ENCODE results near the gene TPRN.
A peak's percentile ranks its signal among the peaks of the same experiment; 100 is the strongest.

The TPRN gene

GRCh38 chr9:137236238-137236935 is 35.8 kb upstream of the TPRN start:
- DNase-seq (ENCODE audit: low spot score), result peak; percentile 99

DNA sequence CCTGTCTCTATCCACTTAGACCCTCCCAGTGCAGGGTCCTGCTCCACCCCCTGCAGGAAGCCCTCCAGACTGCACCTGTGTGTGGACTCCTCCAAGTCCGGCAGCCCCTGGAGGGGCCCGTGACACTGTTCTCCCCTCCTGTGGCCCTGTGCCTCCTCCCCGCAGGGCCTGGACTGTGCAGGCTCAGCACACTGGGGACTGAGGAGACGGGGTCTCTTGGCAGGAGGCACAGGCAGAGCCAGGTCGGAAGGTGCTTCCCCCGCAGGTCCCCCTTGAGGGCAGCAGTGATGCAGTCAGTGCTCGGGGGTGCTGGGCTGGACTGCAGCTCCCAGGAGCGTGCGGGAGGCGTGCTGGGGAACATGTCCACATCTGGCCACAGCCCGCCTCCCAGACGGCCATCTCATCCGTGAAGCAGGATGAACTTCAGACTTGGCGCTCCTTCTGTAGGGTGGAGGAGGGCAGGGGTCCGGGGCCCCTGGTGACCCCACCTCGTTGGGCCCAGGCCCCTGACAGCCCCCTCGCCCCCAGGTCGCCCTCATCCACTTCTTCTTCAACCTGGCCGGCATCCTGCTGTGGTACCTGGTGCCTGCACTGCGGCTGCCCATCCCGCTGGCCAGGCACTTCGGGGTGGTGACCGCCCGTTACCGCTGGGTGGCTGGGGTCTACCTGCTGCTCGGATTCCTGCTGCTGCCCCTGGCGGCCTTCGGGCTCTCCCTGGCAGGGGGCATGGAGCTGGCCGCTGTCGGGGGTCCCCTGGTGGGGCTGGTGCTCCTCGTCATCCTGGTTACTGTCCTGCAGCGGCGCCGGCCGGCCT is 35.1 kb upstream of the TPRN start:
- peak; percentile 80 for DNase-seq (ENCODE audit: low spot score)

DNA sequence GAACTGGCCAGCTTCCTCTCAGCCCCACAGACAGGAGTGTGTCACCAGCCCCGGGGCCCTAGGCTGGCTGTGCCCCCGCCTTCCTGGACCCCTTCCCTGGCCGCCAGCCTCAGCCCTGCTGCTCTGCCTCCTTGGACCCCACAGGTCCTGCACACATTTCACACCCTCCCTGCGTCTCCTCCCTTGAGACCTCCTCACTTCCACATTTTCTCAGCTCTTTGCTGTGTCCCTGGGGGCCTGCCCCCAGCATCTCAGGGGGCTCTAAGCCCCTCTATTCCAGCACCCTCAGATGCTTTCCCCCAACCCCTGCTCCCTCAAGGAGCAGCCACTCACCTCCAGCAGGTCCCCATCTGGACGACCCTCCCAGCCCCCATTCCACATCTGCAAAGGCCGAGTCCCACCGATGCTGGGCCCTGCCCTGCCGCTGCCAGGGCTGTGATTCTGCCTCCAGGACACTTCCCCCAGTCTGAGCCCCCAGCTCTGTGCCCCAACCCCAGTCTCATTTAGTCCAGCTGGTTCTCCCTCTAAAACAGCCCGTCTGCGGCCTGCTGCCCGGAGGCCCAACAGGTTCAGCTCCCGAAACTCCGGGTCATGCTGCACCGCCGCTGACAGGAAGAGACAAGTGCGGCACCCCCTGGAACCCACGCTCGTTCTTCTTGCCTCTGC is 34.4 kb upstream of the TPRN start:
- DNase-seq (ENCODE audit: low spot score), result no peak

DNA sequence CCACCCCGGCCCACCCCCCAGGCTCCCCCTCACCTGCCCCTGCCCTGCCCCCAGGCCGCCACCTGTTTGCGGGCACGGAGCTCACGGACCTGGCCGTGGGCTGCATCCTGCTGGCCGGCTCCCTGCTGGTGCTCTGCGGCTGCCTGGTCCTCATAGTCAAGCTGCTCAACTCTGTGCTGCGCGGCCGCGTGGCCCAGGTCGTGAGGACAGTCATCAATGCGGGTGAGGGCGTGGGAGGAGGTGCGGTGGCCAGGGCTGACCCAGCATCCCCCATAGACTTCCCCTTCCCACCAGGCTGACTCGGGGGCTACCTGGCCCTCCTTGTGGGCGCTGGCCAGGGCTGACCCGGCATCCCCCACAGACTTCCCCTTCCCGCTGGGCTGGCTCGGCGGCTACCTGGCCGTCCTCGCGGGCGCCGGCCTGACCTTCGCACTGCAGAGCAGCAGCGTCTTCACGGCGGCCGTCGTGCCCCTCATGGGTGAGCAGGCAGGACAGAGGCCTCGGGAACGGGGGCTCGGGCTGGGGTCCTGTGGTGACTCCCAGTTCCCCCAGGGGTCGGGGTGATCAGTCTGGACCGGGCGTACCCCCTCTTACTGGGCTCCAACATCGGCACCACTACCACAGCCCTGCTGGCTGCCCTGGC is 33.6 kb upstream of the TPRN start:
- no peak for DNase-seq (ENCODE audit: low spot score)

- no peak for DNase-seq (ENCODE audit: low spot score)
These were observed 32.8 kb upstream of the TPRN start for GRCh38 chr9:137233143-137233980.

- DNase-seq (ENCODE audit: low spot score), result no peak
These were observed 32.0 kb upstream of the TPRN start for GRCh38 chr9:137232510-137232909.

DNA sequence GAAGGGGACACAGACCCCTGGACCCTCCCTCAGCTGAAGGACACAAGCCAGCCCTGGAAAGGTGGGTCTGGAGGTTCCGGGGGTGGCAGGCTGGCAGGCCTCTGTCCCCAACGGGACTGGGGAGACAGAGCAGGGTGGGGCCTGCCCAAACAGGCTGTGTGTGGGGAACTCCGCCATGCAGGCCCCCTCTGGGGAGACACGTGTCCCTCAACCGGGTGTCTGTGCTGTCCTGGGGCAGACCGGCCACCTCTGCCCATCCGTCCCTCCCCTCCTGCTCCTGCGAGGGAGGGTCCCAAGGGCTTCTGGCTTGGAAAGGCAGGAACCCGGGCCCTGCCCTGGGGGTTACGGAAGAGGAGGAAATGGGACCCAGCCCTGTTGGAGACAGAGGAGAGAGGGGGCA is 31.6 kb upstream of the TPRN start:
- no peak for DNase-seq (ENCODE audit: low spot score)

- no peak for DNase-seq (ENCODE audit: low spot score)
These were observed 31.0 kb upstream of the TPRN start for GRCh38 chr9:137231372-137232039.

- no peak for DNase-seq (ENCODE audit: low spot score)
These were observed 30.3 kb upstream of the TPRN start, which contains the start of gene SLC34A3 for GRCh38 chr9:137230705-137231371. SLC34A3 (plus strand) TSS chr9:137230901; CDS start chr9:137231703, 802 bp downstream.

- DNase-seq (ENCODE audit: low spot score), result no peak
These were observed 29.6 kb upstream of the TPRN start for GRCh38 chr9:137229903-137230704.

- DNase-seq (ENCODE audit: low spot score), result no peak
These were observed 28.7 kb upstream of the TPRN start for GRCh38 chr9:137228968-137229896.

DNA sequence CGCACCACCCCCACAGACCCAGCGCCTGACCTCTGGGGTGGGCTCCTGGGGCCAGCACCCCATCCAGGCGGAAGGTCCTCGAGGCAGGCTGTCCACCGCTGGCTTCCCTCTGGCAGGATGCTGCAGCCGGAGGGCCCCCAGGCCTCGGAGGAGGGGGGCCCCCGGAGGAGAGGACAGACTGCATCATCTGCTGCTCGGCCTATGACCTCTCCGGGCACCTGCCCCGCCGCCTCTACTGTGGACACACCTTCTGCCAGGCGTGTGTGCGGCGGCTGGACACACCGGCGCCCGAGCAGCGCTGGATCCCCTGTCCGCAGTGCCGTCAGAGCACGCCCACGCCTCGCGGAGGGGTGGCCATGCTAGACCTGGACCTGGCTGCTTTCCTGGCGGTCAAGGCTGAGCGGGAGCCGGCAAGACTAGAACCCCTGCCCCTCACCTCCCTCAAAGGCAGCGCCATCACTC is 28.0 kb upstream of the TPRN start:
- no peak for DNase-seq (ENCODE audit: low spot score)

- DNase-seq (ENCODE audit: low spot score), result no peak
These were observed 27.4 kb upstream of the TPRN start for GRCh38 chr9:137227853-137228505.

DNA sequence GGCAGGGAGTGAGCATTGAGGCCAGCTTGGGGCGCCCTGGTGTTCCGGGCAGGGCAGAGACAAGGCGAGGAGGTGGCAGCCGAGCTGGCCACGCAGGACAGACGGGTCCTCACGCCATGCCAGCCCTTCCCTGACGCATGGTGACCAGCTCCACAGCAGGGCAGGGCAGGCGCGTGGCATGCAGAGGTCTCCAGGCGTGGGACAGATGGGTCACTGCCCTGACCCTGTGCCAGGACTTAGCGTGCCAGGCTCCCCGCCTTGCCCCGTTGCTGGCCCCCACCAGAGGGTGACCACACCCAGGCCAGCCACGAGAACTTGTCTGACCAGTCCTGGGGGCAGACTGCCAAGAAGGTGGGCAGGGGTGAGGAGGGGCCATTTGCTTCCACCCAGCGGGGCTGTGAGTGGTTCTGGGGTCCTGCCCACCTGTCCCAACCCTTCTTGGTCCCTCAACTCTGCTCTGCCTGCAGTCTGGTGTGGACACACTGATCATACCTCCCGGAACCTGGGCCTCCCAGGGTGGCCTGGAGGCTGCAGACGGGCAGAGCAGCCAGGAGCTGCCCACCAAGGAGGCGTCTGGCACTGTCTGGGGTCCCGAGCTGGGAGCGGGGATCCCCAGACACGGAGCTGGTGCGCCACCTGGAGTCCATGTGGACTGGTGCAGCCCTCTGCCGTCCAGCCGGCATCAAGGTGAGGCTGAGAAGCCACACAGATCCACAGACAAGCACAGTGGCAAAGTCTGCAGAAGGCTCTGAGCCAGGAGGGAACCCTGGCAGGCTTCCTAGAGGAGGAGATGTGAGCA is 26.7 kb upstream of the TPRN start, which contains the start of gene RNF224:
TSS of gene RNF224 (plus strand) at position 449 of the 799 bp plus-strand sequence. CDS start 834 bp downstream, outside the sequence.
- peak; percentile 98 for DNase-seq (ENCODE audit: low spot score)

DNA sequence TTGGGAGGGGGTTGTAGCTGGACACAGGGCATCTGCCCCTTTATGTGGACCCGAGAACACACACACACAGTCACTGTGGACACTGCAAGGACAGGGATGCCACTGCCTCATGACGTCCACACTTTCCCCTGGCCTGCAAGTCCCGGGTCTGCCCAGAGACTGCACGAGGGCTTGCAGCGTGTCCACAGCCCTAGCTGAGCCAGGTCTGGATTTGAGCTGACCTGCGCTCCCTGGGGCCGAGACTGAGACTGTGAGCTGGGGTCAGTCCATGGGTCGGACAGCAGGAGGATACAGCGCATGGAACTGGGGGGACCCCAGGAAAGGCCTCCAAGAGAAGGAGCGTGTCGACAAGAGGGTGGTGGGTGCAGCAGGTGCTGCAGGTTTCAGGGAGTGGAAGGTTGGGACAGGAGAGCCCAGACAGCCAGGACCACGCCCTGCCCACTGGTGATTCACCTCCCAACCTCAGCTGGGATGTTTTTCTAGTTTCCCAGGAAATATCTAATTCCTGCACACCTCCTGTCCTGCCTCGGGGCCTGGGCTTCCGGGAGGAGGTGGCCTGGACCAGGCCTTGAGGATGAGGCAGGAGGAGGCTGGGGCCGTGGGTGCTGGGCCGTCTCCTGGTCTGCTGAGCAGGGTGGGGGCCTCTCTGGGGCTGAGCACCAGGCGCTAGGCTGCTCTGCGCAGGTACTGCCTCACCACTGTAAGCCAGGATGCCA is 26.0 kb upstream of the TPRN start:
- no peak for DNase-seq (ENCODE audit: low spot score)
